ENCODE measurements around the gene SPIRE1.
"Not testable (repeated sequence)": the region's sequence is repeated elsewhere in the genome, so short reads cannot be mapped to it uniquely, and the experiment has no call there.

Gene SPIRE1

DNA sequence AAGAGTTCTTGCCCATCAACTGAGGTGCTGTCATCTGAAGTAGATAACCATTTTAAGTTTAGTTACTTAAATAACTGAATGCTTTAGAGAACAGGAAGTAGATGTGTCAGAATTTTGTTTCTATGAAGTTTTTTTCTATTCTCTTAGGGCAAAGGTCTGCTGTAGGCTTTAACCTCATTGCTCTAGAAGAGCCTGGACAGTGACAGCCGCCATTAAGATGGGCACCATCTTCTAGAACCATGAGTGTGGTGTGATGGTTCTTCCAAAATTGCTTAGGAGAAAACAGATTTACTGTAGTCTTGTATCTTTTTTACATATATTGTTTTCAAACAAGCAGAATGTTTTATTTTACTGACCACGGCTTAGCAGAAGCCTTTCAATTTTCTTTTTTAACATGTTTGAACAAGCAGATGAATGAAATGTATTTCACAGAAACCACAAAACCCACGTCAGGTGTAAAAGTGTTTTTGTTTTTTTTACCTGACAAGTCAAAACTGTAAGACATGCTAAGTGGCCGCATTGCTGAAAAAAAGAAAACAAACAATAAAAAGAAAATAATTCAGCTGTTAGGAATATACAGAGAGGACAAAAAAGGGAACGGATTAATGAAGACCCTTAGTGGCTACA lies 172.3 kb downstream of the SPIRE1 start:
- no peak for DNase-seq (ENCODE audit: low spot score)

DNA sequence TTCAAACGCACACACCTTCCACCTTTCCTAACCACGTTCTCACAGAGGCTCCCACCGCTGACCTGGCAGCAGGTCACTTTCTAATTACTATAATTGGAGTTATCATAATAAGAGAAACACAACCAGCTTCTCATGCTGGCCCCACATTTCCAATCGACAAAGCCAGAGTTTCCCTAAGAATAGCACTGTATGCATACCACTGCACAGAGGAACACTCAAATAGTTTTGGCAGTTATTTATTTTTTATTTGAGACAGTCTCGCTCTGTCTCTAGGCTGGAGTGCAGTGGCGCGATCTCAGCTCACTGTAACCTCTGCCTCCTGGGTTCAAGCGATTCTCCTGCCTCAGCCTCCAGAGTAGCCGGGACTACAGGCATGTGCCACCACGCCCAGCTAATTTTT lies 176.0 kb downstream of the SPIRE1 start:
- not testable (repeated sequence) for DNase-seq (ENCODE audit: low spot score)

DNA sequence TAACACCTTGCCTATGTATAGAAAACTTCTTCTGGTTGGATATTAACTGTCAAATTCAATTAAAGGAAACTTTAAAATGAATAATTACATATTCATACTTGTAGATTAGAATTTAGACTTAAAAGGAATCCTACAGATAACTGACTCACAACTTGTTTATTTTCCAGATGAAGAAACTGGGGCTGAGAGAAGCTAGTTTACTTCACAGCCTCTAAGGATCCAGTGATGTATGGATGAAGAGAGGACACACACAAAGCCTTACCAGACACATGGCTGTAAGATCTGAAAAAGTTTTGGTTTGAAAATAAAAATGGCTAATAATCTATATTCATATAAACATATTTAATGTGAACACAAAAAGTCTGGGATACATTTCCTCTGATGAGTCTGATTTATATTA lies 177.9 kb downstream of the SPIRE1 start:
- no peak for DNase-seq (ENCODE audit: low spot score)

DNA sequence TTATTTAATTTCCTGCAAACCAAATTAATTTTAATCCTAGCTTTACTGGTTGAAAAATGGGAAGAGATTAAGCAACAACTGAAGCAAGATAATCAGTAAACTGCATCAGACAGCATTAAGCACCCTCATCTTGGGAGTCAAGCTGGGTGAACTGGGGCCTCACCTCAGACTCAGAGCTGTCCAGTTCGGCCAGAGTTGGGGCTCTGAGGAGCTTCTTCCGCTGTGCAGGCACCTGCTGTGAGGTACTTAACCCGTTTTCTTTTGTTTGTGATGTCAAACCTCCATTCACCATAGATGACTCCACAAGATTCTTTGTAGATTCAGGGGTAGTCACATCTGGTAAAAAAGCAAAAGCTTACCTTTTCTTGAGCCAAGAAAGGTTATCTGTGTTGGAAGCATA lies 178.4 kb downstream of the SPIRE1 start:
- DNase-seq (ENCODE audit: low spot score) = no peak

DNA sequence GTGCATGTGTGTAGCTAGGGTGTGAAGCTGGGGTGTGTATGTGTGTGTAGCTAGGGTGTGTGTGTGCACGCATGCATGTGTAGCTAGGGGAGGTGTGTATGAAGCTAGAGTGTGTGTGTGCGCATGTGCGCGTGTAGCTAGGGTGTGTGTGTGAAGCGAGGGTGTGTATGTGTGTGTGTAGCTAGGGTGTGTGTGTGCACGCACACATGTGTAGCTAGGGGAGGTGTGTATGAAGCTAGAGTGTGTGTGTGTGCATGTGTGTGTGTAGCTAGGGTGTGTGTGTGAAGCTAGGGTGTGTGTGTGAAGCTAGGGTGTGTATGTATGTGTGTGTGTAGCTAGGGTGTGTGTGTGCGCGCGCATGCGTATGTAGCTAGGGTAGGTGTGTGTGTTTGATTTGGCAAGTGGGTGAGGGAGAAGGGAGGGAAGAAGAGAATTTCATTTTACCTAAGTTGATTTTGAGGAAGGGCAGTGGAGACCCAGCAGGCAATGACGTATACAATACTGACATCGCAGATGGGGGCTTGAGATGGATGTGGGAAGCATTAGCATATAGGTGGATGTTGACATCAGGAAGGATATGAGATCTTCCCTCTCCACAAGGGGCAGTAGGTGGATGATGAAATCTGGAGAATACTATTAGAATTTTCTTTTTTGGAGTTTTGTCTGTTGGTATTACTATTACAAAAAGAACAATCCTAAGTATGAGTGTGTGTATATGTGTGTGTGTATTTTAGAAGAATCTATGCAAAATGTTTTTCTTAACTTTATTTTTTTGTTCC lies 179.4 kb downstream of the SPIRE1 start:
- DNase-seq (ENCODE audit: low spot score) = no peak

DNA sequence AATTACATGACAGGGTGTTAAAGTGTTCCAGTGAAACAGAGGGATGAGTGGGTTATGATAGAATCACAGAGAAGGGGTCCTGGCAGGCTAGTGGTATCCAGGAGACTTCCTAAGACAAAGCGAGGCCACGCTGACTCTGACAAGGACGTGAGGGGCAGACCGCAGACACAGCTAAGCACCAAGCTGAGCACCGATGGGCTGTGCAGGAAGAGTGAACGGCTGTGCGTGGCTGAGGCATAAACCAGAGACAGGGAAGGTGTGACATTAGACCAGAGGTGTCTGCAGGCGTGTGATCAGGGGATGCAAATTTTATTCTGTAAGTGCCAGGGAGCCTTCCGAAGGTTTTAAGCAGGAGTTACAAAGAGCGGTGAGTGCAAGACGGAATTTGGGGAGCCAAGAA lies 180.3 kb downstream of the SPIRE1 start:
- no peak for DNase-seq (ENCODE audit: low spot score)

DNA sequence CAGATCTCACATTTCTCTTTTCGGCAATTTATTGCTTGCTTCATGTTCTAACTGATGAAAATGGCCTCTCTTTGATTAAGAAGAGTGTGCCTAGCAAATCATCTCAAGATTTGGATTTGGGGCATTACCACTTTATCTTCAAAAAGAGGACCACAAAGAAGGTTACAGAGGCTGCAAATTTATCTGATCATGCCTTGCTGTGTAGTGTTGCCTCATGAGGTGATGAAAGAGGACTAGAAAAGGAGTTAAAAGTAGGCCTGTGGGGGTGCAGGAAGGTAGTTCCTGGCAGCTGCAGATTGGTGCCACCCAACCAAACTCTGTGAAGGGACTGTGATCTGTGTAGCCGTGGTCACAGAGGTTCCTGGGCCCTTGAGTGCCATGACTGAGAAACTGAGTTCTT lies 181.0 kb downstream of the SPIRE1 start:
- no peak for DNase-seq (ENCODE audit: low spot score)

DNA sequence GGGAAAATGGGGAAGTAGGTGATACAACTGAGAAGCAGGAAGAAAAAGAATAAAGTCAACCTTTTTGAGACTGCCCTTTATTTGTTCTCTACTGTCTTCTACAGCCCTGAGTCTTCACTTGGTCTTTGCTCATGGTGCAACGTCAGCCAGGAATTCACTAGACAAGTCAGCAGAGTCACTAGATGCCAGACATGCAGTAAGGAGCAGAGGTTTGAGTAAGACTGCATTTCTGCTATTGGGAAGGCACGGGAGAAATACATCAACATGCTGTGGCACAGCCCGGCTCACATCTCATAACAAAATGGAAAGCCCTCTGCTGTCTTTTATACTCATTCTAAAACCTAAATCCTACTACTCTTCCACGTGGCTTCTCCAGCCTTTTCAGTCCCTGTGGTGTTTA lies 183.0 kb downstream of the SPIRE1 start:
- DNase-seq (ENCODE audit: low spot score) = no peak

DNA sequence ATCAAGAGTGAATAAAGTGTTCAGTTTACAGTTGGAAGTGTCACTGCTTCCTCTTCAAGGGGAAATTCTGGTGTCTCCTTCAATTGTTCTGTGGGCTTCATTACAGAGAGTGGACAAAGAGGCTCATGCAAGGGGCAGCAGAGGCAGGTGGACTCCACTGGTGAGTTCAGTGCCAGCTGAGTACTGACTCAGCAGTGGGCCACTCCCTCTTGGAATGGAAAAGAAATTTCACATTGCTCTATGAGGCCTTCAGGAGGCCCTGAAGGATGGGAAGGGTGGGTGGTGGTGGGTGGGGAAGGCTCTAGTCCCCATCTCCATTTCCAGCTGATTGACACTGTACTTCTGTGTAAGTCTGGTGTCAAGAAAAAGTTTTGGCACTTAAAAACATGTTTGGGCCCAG lies 183.8 kb downstream of the SPIRE1 start:
- DNase-seq (ENCODE audit: low spot score) = no peak

DNA sequence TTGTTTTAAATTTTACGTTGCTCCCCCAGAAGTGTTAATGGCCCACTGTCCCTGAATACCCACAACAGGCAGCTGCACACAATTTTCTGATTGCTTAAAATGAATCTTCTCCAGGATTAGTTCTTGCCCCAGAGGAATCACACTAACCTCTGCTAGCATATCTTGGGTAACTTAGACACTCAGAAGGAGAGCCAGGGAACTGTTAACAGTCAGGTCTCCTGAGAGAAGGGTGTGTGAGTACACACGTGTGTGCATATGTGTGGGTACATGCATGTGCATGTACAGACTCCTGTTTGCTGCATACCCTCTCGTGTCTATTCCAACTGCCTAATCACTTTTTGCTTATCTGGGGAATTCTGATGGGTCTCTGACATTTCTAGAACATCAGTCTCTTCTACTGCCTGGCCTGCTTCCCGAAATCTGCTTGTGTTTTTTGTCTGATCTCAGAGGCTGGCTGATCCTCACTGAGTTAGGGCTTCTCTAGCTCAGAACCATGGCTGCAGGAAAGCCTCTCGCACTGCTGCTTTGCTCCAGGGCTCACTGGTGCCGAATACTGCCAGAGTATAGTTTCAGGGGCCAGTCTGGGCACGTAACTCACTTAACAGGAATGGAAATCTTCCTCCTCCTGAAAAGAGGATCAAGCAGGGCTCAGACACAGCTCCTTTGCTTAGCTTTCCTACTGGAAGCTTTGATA lies 187.4 kb downstream of the SPIRE1 start:
- no peak for DNase-seq (ENCODE audit: low spot score)

DNA sequence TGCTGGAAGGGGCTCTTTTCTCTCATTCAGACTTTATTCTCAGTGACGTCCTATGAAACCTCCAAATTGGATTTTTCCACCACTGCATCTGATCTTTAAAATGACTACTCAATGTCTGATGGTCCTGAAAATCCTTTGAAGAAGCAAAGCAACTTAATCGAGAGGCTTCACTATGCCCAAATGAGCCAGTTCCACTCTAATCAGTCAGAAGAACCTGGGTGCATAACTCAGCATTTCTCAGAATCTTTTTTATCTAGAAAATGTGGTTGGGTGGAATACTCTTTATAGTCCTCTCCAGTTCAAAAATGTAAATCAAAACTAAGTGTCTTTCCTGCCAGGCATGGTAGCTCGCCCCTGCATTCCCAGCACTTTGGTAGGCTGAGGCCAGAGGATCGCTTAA lies 189.5 kb downstream of the SPIRE1 start:
- no peak for DNase-seq (ENCODE audit: low spot score)

DNA sequence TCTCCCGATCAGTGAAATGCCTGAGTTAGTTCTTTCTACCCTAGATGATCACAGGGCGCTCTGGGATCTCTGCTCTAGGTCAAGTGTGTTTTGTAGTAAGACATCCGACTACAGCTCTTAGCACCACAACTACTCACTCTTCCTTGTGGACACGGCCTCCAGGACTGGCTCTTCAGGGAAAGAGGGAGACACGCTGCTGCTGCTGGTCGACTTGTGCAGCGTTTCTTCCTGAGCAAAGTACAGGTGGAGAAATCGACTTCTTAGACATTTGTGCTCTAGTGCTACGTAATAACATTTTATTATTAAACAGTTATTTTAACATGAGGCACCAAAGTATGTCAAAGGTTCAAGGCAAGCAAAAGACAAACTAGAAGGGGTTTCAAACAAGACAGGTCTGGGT lies 193.2 kb downstream of the SPIRE1 start:
- no peak for DNase-seq (ENCODE audit: low spot score)

DNA sequence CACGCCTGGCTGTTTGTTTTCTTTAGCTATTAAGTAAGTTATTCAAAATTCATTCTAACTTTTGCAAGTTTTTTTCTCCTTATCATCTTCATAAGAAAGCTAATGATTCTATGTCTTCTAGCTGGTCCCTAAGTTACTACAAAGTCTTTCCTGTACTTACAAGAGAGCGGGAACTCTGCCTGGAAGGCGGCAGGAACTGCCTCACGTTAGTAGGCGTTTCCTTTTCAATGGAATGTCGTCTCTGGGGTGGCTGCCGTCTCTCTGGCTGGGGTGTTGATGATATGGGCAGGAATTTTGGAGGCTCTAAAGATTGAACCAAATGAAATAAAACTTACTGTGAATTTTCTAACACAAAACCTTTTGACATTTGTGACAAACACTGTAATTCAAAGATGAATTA lies 194.7 kb downstream of the SPIRE1 start:
- DNase-seq (ENCODE audit: low spot score) = no peak

DNA sequence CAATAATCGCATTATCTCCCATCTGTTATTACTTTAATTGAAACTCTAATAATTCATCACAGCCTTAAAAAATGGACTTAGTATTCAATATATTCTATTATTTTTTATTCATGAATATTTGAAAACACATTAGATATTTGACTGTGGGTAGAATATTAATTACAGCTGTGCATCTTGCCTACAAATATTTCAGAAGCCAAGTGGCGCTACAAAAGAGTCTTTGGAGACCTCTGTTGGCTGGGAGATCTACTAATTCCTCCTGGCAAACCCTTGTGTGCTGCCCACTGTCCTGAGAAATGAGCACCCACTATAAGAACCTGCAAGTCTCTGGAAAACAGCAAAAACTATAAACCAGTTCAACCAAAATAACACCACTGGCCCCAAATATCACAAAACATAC lies 195.7 kb downstream of the SPIRE1 start:
- DNase-seq (ENCODE audit: low spot score) = no peak

DNA sequence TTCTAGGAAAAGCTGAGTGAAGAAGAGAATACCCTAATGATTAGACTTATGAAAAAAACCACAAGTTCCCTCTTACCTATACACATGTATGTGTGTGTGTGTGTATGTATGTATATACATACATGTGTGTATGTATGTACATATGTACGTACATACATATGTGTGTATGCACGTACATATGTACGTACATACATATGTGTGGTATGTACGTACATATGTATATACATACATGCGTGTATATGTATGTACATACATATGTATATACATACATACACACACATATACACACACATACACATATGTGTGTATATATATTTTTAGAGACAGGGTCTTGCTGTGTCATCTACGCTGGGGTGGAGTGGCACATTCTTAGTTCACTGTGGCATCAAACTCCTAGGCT lies 196.6 kb downstream of the SPIRE1 start:
- no peak for DNase-seq (ENCODE audit: low spot score)

DNA sequence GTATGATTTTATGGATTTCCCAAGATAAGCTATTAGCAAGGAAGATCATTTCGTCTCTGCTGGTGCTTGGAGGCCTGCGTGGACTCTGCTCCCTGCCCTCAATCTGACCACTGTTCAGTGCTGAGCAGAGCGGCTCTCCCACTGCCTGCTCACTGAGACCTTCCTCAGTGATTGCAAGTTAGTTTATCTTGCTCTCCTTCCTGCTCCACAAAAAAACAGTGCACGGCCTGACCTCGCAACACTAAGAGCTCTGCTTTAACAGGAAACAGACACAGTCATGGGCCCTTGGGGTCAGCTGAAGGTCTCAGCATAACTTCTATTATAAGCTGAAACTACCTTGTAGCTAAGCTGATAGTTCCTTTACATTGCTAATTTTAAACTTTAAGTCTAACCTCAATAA lies 197.0 kb downstream of the SPIRE1 start:
- DNase-seq (ENCODE audit: low spot score) = no peak

DNA sequence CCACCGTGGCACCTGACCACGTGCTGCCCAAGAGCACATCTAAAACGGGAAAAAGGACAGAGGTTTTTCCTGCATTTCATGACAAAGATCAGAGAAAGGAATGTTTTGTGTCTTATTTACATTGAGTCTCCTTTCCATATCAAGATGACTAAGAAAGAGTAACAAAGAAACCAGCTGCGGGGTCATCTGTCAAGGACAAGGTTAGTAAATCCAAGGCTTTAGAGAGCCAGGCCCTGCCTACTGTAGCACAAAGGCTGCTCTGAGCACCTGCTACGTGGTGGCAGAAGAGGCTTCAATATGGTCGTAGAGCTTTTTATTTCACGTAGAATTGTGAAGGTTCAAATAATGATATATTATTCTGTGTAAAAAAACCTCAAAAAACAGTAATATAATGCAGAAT lies 199.1 kb downstream of the SPIRE1 start:
- no peak for DNase-seq (ENCODE audit: low spot score)

DNA sequence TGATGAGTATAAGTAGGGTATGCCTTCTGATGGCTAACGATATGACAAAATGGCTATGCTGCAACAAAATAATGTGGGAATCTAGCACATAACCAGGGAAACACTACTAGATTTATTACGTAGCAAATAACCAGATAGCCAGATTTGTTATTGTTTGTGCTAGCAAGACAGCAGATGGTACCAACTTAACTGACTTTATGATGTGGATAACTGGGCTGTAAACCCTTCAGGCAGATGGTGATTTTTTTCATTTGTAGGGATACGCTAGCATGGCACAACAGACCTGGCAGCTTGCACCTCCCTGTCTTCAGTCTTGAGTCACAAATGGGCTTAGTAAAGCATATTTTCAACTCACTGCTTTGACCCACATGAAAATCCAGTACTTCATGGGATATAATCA lies 201.5 kb downstream of the SPIRE1 start:
- DNase-seq (ENCODE audit: low spot score) = no peak

DNA sequence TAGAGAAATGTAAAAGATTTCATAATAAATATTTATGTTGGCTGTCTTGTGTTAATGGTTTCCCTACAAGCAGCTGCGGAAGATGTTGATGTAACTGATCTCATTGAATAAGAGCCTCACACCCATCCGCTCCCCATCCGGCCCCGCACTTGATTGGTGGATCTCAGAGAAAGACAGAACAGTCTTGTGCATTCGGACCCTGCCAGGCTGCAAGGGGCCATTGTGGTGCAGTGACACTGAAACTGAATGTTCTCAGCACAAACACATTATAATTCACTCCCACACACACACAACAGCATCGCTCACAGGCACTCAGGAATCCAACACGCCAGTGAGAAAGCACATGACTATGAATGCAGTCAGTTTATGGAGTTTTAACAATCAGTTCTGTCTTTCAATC lies 202.4 kb downstream of the SPIRE1 start:
- no peak for DNase-seq (ENCODE audit: low spot score)

DNA sequence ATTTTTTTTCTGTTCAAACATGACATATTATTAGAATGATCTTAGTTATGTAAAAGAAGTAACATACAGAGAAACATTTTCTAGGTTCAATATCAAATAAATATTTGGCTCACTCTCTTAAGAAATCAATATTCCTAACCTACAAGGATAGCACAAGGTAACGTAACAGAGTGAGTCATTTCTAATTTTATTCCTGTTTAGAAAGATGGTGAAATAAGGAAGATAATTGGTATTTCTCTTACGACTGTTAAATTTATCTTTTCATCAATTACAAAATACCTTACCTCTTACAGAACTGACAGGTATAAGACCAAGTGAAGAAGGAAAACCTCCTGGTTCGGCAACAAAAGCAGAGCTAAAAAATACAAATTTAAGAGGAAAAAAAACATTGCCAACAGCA lies 205.1 kb downstream of the SPIRE1 start:
- no peak for DNase-seq (ENCODE audit: low spot score)

DNA sequence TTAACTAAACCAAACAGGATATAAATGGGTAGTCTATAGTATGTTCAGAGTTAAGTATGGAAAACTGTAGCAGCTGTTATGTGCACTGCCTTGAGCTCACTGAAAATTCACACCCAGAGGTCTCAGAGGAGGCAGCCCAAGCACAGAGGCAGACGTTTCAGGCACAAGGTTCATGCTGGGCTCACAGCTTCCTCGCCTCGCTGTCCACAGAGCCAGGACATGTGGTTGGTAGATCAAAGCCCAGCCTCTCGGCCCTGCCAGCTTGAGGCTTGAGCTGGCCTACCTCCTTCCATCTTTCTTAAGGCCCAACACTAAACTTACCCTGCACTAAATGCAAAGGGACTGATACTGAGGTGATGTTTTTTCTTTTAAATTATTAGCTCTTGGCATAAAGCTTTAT lies 206.5 kb downstream of the SPIRE1 start:
- DNase-seq (ENCODE audit: low spot score) = no peak

DNA sequence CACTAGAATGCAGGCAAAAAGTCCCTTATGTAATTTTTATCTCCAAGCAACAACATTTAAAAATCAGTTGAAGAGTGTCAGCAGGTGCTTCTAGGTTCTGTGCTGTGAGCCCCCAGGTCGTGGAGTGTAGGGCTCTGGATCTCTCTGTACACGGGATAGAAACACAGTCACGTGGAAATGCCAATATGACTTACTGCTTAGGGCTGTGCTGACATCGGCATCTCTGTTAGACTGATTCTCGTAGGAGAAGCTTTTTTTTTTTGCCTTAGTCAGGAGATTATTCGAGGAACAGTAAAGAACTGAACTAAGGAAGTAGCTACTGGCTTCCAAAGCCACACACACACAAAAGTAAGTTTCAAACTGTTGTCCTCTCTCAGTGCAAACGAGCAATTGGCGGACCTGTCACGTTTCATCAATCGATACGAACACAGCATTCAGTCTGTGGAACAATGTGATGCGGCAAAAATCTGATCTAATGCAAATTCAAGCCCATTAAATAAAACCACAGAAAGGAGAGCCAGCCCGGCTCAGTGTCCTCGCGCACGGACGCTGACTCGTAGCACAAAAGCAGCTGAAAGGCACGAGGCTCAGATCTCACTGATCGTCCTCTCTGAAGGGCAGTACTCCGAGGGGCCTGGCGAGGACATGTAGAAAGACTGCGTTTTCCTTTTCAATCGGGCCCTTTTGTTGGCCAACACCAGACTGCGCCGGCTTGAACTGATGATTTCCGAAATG lies 208.7 kb downstream of the SPIRE1 start:
- DNase-seq (ENCODE audit: low spot score) = no peak

DNA sequence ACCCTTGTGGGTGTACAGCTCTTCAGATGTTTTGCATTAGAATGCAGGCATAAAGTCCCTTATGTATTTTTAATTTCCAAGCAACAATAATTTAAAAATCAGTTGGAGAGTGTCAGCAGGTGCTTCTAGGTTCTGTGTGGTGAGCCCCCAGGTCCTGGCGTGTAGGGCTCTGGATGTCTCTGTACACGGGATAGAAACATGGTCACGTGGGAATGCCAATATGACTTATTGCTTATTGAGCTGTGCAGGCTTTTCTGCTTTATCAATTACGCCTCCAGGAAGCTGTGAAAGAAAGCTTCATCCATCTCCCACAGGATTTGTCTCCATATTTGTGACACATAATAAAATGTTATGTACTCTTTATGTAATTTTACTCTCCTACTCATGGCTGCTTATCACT lies 212.4 kb downstream of the SPIRE1 start:
- no peak for DNase-seq (ENCODE audit: low spot score)

Data from NAMALWA (cell line).